IPS-18c (cell line): ENCODE data around the gene PCYT1A.
A peak's percentile ranks its signal among the peaks of the same experiment; 100 is the strongest.
"Not testable (repeated sequence)": the region's sequence is repeated elsewhere in the genome, so short reads cannot be mapped to it uniquely, and the experiment has no call there.

Experiments
- H3K4me3 ChIP-seq: 2 replicates; pipeline ENCODE4 v1.7.0; 2013; ENCODE audit warnings: low read depth, mild to moderate bottlenecking, low read length, moderate library complexity; ENCODE audit not compliant: insufficient read depth
- H3K9me3 ChIP-seq: one replicate; pipeline ENCODE4 v1.6.1; 2013; ENCODE audit warnings: mild to moderate bottlenecking, low read length, moderate library complexity; ENCODE audit not compliant: control insufficient read depth, insufficient read depth

PCYT1A gene

DNA sequence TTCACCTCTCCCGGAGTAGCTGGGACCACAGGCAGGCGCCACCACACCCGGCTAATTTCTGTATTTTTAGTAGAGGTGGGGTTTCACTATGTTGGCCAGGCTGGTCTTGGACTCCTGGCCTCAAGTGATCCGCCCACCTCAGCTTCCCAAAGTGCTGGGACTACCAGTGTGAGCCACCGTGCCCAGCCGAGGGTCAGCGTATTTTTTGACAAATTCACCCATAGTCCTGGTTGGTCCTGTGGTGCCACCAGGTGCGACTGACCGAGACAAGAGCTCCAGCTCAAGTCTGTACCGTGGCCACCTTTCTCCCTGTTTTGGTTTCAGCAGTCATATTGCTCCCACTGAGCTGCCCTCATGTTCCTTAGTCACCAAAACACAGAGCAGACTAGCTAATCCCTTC lies 62.4 kb downstream of the PCYT1A start:
- H3K4me3 ChIP-seq = no peak overlapping the region
- H3K9me3 ChIP-seq = no peaks in the 10 kb centered on the region

- Histone ChIP-seq H3K9me3 (no peaks in the 10 kb centered on the region), H3K4me3 (no peak overlapping the region)
Observed at GRCh38 chr3:196222876-196223595, 64.5 kb downstream of the PCYT1A start.

DNA sequence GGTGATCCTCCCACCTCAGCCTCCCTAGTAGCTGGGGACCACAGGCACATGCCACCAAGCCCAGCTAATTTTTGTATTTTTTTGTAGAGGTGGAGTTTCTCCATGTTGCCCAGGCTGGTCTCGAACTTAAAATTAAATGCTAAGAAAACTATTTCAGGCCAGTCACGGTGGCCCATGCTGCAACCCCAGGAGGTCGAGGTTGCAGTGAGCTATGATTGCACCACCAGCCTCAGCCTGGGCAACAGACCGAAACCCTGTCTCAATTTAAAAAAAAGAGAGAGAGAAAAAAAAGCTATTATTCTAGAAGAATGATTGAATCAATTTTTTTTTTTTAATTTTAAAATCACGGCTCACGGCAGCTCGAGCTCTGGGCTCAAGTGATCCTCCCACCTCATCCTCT lies 66.5 kb downstream of the PCYT1A start:
- H3K4me3 ChIP-seq = no peak overlapping the region
- no peaks in the 10 kb centered on the region for H3K9me3 ChIP-seq

DNA sequence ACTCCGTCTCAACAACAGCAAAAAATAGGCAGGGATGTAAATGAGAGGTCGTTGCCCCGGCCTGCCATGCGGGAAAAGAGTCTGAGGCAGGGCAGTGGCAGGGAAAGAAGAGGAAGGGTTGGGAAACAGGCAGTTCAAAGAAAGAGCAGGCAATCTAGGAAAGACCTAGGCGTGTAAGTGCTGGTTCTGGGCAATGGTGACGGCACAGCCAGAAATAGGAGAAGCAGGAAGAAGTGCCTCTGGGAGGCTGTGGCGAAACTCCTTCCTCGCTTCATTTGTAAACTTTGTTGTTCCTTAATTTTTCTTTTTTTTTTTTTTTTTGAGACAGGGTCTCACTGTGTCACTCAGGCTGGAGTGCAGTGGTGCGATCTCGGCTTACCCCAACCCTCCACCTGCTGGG lies 66.9 kb downstream of the PCYT1A start:
- Histone ChIP-seq H3K9me3 (no peaks in the 10 kb centered on the region), H3K4me3 (no peak overlapping the region)

- Histone ChIP-seq H3K9me3 (peaks cover 1% of the 10 kb centered on the region), H3K4me3 (no peak overlapping the region)
Observed at GRCh38 chr3:196219970-196220311, 67.6 kb downstream of the PCYT1A start.

GRCh38 chr3:196219194-196219969 lies 68.1 kb downstream of the PCYT1A start:
- Histone ChIP-seq H3K9me3 (peaks cover 2% of the 10 kb centered on the region), H3K4me3 (no peak overlapping the region)

DNA sequence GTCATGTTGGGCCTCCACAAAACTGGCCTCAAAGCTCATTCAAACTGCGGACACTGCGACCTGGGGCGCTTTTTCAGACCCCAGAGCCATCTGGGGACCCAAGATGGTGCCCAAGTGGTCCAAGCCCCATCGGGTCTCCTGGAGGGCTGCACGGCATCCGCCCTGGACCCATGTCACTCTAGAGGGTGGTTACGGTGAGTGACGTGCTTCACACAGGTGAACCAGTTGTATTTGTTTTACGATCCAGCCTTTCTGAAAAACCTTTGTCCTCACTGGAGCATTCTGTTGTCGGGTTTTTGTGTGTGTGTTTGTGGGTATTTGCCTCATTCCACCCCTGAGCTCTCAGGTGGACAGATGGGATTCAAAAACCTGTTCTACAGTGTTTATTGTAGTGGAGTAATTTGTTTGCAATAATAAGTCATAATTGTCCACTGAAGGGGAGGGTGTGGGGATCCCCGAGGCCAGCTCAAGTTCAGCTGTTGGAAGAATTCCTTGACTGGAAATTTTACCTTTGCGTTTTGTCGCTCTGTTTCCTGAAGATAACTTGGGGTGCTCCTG lies 69.3 kb downstream of the PCYT1A start:
- no peak overlapping the region for H3K4me3 ChIP-seq

DNA sequence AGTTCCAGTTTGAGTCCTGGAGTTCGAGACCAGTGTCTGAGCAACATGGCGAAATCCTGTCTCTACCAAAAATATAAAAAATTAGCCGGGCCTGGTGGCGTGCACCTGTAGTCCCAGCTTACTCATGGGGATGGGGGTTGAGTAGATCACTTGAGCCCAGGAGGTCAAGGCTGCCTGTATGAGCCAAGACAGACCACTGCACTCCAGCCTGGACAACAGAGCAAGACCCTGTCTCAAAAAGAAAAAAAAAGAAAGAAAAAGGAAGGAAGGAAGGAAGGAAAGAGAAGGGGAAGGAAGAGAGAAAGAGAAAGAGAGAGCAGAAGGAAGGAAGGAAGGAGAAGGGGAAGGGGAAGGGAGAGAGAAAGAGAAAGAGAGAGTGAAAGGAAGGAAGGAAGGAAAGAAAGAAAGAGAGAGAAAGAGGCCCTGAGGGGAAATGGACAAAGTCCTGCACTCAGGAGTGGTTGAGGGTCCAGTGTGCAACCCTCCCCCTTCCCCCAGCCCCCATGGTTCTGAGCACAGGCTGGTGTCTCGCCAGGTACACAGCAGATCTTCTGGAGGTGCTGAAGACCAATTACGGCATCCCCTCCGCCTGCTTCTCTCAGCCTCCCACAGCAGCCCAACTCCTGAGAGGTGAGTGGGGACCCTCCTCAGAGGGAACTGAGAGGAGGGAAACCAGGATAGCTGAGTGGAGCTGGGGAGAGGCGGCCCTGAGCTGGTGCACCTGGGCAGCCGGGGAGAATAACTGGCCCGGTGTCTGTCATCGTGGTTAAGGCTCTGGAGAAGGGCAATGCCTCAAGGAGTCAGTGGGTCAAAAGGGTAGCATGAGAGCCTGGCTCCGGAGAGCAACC lies 70.0 kb downstream of the PCYT1A start:
- Histone ChIP-seq H3K9me3 (peaks cover 2% of the 10 kb centered on the region), H3K4me3 (no peak overlapping the region)

More for the DNA sequence above, 69.3 kb downstream of the PCYT1A start:
- peaks cover 2% of the 10 kb centered on the region for H3K9me3 ChIP-seq

GRCh38 chr3:196216681-196217211 lies 70.8 kb downstream of the PCYT1A start:
- Histone ChIP-seq H3K4me3 (peak overlapping the region; percentile 26; the same call in 1 of the 2 replicates), H3K9me3 (peaks cover 2% of the 10 kb centered on the region)

- peaks cover 2% of the 10 kb centered on the region for H3K9me3 ChIP-seq
- peak within 1 kb of the TSS; percentile 26 for H3K4me3 ChIP-seq
Observed at GRCh38 chr3:196216089-196216564, 71.4 kb downstream of the PCYT1A start, which contains the start of gene SLC51A. TSS of gene SLC51A (plus strand) at chr3:196216534. CDS start at chr3:196216713, 179 bp downstream.

GRCh38 chr3:196215493-196216020 lies 72.0 kb downstream of the PCYT1A start:
- H3K4me3 ChIP-seq = no peak overlapping the region
- H3K9me3 ChIP-seq = peaks cover 2% of the 10 kb centered on the region

- Histone ChIP-seq H3K9me3 (peaks cover 2% of the 10 kb centered on the region), H3K4me3 (no peak overlapping the region)
Observed at GRCh38 chr3:196214783-196215441, 72.6 kb downstream of the PCYT1A start.

- no peak within 1 kb of the TSS for H3K4me3 ChIP-seq
Observed at GRCh38 chr3:196210673-196211556, 76.6 kb downstream of the PCYT1A start, which contains the start of gene ZDHHC19. TSS of gene ZDHHC19 (minus strand) at chr3:196211400. CDS start at chr3:196211315, 85 bp downstream.

DNA sequence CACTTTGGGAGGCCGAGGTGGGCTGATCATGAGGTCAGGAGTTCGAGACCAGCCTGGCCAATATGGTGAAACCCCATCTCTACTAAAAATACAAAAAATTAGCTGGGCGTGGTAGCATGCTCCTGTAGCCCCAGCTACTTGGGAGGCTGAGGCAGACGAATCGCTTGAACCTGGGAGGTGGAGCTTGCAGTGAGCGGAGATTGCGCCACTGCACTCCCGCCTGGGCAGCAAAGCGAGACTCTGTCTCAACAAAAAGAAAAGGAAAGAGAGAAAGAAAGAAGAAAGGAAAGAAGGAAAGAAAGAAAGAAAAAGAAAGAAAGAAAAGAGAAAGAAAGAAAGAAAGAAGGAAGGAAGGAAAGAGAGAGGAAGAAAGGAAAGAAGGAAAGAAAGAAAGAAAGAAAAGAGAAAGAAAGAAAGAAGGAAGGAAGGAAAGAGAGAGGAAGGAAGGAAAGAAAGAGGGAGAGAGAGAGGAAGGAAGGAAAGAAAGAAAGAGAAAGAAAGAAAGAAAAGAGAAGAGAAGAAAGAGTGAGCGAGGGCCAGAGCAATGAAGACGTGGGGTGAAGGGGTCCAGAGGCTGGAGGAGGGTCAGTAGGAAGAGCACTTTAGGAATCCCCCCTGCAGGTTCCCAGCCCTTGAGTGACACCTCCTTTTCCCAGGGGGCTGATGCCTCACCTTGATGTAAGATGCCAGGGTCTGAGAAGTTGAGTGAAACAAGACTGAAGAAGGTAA lies 77.4 kb downstream of the PCYT1A start:
- not testable (repeated sequence) for H3K4me3 ChIP-seq, H3K9me3 ChIP-seq

More at GRCh38 chr3:196210673-196211556, 76.6 kb downstream of the PCYT1A start, which contains the start of gene ZDHHC19:
- H3K9me3 ChIP-seq = peaks cover 6% of the 10 kb centered on the region
